ENCODE results near the gene AK1. TPM values are rescaled to one million over a fixed set of nuclear protein-coding genes. Genes with fewer than 3 reads are reported as not detected.
"Not testable (repeated sequence)": the region's sequence is repeated elsewhere in the genome, so short reads cannot be mapped to it uniquely, and the experiment has no call there.

The AK1 gene
- total RNA-seq, 2 experiments from 2014 or later: 46.8 to 54.6 TPM

- Mint-ChIP-seq H3K9me3 (peaks cover 8% of the 10 kb centered on the region), H3K4me1 (peaks cover 3% of the 10 kb centered on the region), H3K36me3 (peaks cover 18% of the 10 kb centered on the region), H3K4me3 (no peak overlapping the region), H3K27me3 (no peaks in the 10 kb centered on the region), H3K27ac (no peak overlapping the region)
- DNase-seq: no peak
- no peak for ATAC-seq (ENCODE audit: low read depth)
- POLR2A ChIA-PET: interaction anchor here (1.2 kb wide), 1 partner anchor 9 kb away, joined by 3 read pairs; no protein-coding TSS in a partner anchor
These were observed 32.6 kb downstream of the AK1 start for GRCh38 chr9:127844821-127845359.

- Mint-ChIP-seq H3K27ac (peak overlapping the region; percentile 25), H3K4me1 (no peaks in the 10 kb centered on the region), H3K27me3 (no peaks in the 10 kb centered on the region), H3K36me3 (no peaks in the 10 kb centered on the region), H3K9me3 (no peaks in the 10 kb centered on the region), H3K4me3 (no peak overlapping the region)
- POLR2A ChIA-PET: no interaction called here
- DNase-seq (no peak), ATAC-seq (ENCODE audit: low read depth) (no peak)
These were observed 36.2 kb downstream of the AK1 start for GRCh38 chr9:127841087-127841835.

- Mint-ChIP-seq H3K27me3 (no peaks in the 10 kb centered on the region), H3K4me1 (peaks cover 1% of the 10 kb centered on the region), H3K36me3 (no peaks in the 10 kb centered on the region), H3K4me3 (no peak overlapping the region), H3K9me3 (no peaks in the 10 kb centered on the region), H3K27ac (no peak overlapping the region)
- ATAC-seq (ENCODE audit: low read depth) (no peak), DNase-seq (no peak)
- POLR2A ChIA-PET: interaction anchor here (1.0 kb wide), 1 partner anchor 19 kb away, joined by 3 read pairs; no protein-coding TSS in a partner anchor
These were observed 38.9 kb downstream of the AK1 start for GRCh38 chr9:127838375-127839078.

GRCh38 chr9:127837346-127837745 is 40.1 kb downstream of the AK1 start:
- H3K4me3 Mint-ChIP-seq: no peak overlapping the region
- peaks cover 4% of the 10 kb centered on the region for H3K4me1 Mint-ChIP-seq
- H3K27ac Mint-ChIP-seq: no peak overlapping the region
- H3K27me3 Mint-ChIP-seq: no peaks in the 10 kb centered on the region
- DNase-seq (no peak), ATAC-seq (ENCODE audit: low read depth) (no peak)
- H3K36me3 Mint-ChIP-seq: no peaks in the 10 kb centered on the region
- no peaks in the 10 kb centered on the region for H3K9me3 Mint-ChIP-seq
- POLR2A ChIA-PET: interaction anchor here (0.6 to 1.1 kb wide), 2 partner anchors 13 to 102 kb away, joined by 3 to 4 read pairs; partner anchors contain the start of gene TOR2A

- POLR2A ChIA-PET: interaction anchor here (0.6 kb wide), 1 partner anchor 12 kb away, joined by 4 read pairs; no protein-coding TSS in a partner anchor
- H3K9me3 Mint-ChIP-seq; H3K4me3 Mint-ChIP-seq; DNase-seq; H3K36me3 Mint-ChIP-seq; H3K4me1 Mint-ChIP-seq; H3K27ac Mint-ChIP-seq; H3K27me3 Mint-ChIP-seq; ATAC-seq (ENCODE audit: low read depth): not testable (repeated sequence)
These were observed 40.9 kb downstream of the AK1 start for GRCh38 chr9:127836561-127836960.

GRCh38 chr9:127835991-127836516 is 41.4 kb downstream of the AK1 start:
- Mint-ChIP-seq H3K9me3 (no peaks in the 10 kb centered on the region), H3K27ac (no peak overlapping the region), H3K36me3 (no peaks in the 10 kb centered on the region), H3K4me3 (no peak overlapping the region), H3K4me1 (peaks cover 7% of the 10 kb centered on the region), H3K27me3 (no peaks in the 10 kb centered on the region)
- ATAC-seq (ENCODE audit: low read depth) (no peak), DNase-seq (no peak)
- POLR2A ChIA-PET: no interaction called here

- H3K36me3 Mint-ChIP-seq: no peaks in the 10 kb centered on the region
- no peak overlapping the region for H3K27ac Mint-ChIP-seq
- no peak for DNase-seq
- no peak overlapping the region for H3K4me3 Mint-ChIP-seq
- no peaks in the 10 kb centered on the region for H3K27me3 Mint-ChIP-seq
- H3K9me3 Mint-ChIP-seq: no peaks in the 10 kb centered on the region
- POLR2A ChIA-PET: interaction anchor here (0.7 kb wide), 2 partner anchors 37 to 264 kb away, joined by 4 read pairs; no protein-coding TSS in a partner anchor
- peaks cover 7% of the 10 kb centered on the region for H3K4me1 Mint-ChIP-seq
- ATAC-seq (ENCODE audit: low read depth): no peak
These were observed 43.9 kb downstream of the AK1 start for GRCh38 chr9:127833555-127833954.

GRCh38 chr9:127832248-127832647 is 45.2 kb downstream of the AK1 start:
- Mint-ChIP-seq H3K4me1 (peaks cover 7% of the 10 kb centered on the region), H3K4me3 (peak overlapping the region; percentile 73), H3K27ac (peak overlapping the region; percentile 90), H3K27me3 (no peaks in the 10 kb centered on the region), H3K9me3 (no peaks in the 10 kb centered on the region), H3K36me3 (no peaks in the 10 kb centered on the region)
- POLR2A ChIA-PET: interaction anchor here (1.5 kb wide), 1 partner anchor 46 kb away, joined by 4 read pairs; the partner anchor contains the start of gene CDK9
- peak; percentile 80 for ATAC-seq (ENCODE audit: low read depth)
- DNase-seq: no peak

GRCh38 chr9:127829205-127829906 is 48.1 kb downstream of the AK1 start:
- peaks cover 5% of the 10 kb centered on the region for H3K4me1 Mint-ChIP-seq
- no peak for ATAC-seq (ENCODE audit: low read depth)
- H3K27ac Mint-ChIP-seq: no peak overlapping the region
- no peak overlapping the region for H3K4me3 Mint-ChIP-seq
- no peaks in the 10 kb centered on the region for H3K36me3 Mint-ChIP-seq
- POLR2A ChIA-PET: no interaction called here
- H3K9me3 Mint-ChIP-seq: no peaks in the 10 kb centered on the region
- H3K27me3 Mint-ChIP-seq: no peaks in the 10 kb centered on the region
- no peak for DNase-seq

- POLR2A ChIA-PET: no interaction called here
- Mint-ChIP-seq H3K4me3 (no peak overlapping the region), H3K4me1 (peaks cover 5% of the 10 kb centered on the region), H3K27me3 (no peaks in the 10 kb centered on the region), H3K27ac (no peak overlapping the region), H3K36me3 (no peaks in the 10 kb centered on the region), H3K9me3 (no peaks in the 10 kb centered on the region)
- no peak for DNase-seq
- ATAC-seq (ENCODE audit: low read depth): no peak
These were observed 49.0 kb downstream of the AK1 start for GRCh38 chr9:127828262-127829031.

GRCh38 chr9:127826253-127826913 is 51.1 kb downstream of the AK1 start:
- ATAC-seq (ENCODE audit: low read depth) (no peak), DNase-seq (no peak)
- POLR2A ChIA-PET: no interaction called here
- H3K36me3 Mint-ChIP-seq: no peaks in the 10 kb centered on the region
- no peaks in the 10 kb centered on the region for H3K4me1 Mint-ChIP-seq
- no peaks in the 10 kb centered on the region for H3K27me3 Mint-ChIP-seq
- no peak overlapping the region for H3K27ac Mint-ChIP-seq
- H3K9me3 Mint-ChIP-seq: no peaks in the 10 kb centered on the region
- no peak overlapping the region for H3K4me3 Mint-ChIP-seq
